AG04450 (cell line): ENCODE results near the gene AEBP2. TPM values are rescaled to one million over a fixed set of nuclear protein-coding genes. Genes with fewer than 3 reads are reported as not detected.
A peak's percentile ranks its signal among the peaks of the same experiment; 100 is the strongest.

ENCODE experiments used
- CTCF ChIA-PET: fragments of 300-600, 350-600 bp; formaldehyde crosslinking; extraction: SDS; loops from one replicate; lab custom pipeline; 2022; ENCODE audit warnings: antibody characterized with exemption, inconsistent platforms; lab: Charles Lee
- POLR2A ChIA-PET: fragments of 350-600 bp; formaldehyde crosslinking; extraction: SDS; loops from one replicate; lab custom pipeline; 2021; ENCODE audit warnings: antibody characterized with exemption, inconsistent platforms; lab: Yijun Ruan, JAX
- DNase-seq: peaks from one replicate; pipeline ENCODE4 v3.0.0-alpha.2; 2011; ENCODE audit warnings: low read depth, low spot score
- H3K27ac ChIP-seq: one replicate; pipeline ENCODE4 v1.5.1; 2012; ENCODE audit warnings: low read depth, low read length, control low read depth
- H3K27me3 ChIP-seq: one replicate; pipeline ENCODE4 v1.6.0; 2012; ENCODE audit warnings: low read length; ENCODE audit not compliant: control insufficient read depth, insufficient read depth
- H3K4me3 ChIP-seq: 2 replicates; pipeline ENCODE4 v1.5.1; 2011; ENCODE audit warnings: mild to moderate bottlenecking, low read depth, low read length, control low read depth
- H3K9me3 ChIP-seq: 2 replicates; pipeline ENCODE4 v1.5.1; 2012; ENCODE audit warnings: low read length; ENCODE audit not compliant: control insufficient read depth, insufficient read depth
- CTCF ChIP-seq: IDR thresholded peaks from 2 replicates; pipeline ENCODE4 v1.5.1; 2011; ENCODE audit warnings: low read depth, low read length, control low read depth, inconsistent platforms
- polyA plus RNA-seq: library from polyadenylated mRNA; depleted of rRNA; stranded (reverse); fragments of >200 nt; gene quantifications from 2 replicates; pipeline ENCODE4 v1.2.3, GENCODE V29; 2011

AEBP2 gene
- polyA plus RNA-seq, 1 experiment: 19.1 TPM

- Histone ChIP-seq H3K9me3 (peaks cover 3% of the 10 kb centered on the region; the same call in 1 of the 2 replicates), H3K27me3 (no peaks in the 10 kb centered on the region), H3K27ac (no peak overlapping the region), H3K4me3 (no peak overlapping the region)
- ChIA-PET CTCF (no interaction called here), POLR2A (no interaction called here)
- TF ChIP-seq CTCF: no peak
- DNase-seq: no peak
Measured at GRCh38 chr12:19437996-19438395, 1.3 kb upstream of the AEBP2 start.

- Histone ChIP-seq H3K27me3 (no peaks in the 10 kb centered on the region), H3K9me3 (peaks cover 3% of the 10 kb centered on the region; the same call in 1 of the 2 replicates), H3K4me3 (peak overlapping the region; percentile 91), H3K27ac (peak overlapping the region; percentile 55)
- no peak for TF ChIP-seq CTCF
- DNase-seq: no peak
- POLR2A ChIA-PET: interaction anchor here (0.6 to 1.3 kb wide), 2 partner anchors 53 kb away, joined by 3 to 6 read pairs; no protein-coding TSS in a partner anchor
- CTCF ChIA-PET: interaction anchor here (0.6 to 0.9 kb wide), 2 partner anchors 67 to 95 kb away, joined by 3 read pairs; no protein-coding TSS in a partner anchor
Measured at GRCh38 chr12:19440019-19440858, 947 bp downstream of the AEBP2 start.

GRCh38 chr12:19440916-19441315 lies 1.6 kb downstream of the AEBP2 start:
- POLR2A ChIA-PET: interaction anchor here (0.6 kb wide), 1 partner anchor 54 kb away, joined by 3 read pairs; no protein-coding TSS in a partner anchor

GRCh38 chr12:19443585-19443984 lies 4.3 kb downstream of the AEBP2 start:
- no peaks in the 10 kb centered on the region for H3K27me3 ChIP-seq
- H3K9me3 ChIP-seq: peaks cover 3% of the 10 kb centered on the region; the same call in 1 of the 2 replicates
- H3K4me3 ChIP-seq: no peak overlapping the region
- ChIA-PET CTCF (no interaction called here), POLR2A (no interaction called here)
- no peak for TF ChIP-seq CTCF
- no peak overlapping the region for H3K27ac ChIP-seq
- no peak for DNase-seq

More at GRCh38 chr12:19440916-19441315, 1.6 kb downstream of the AEBP2 start:
- no peak for TF ChIP-seq CTCF
- CTCF ChIA-PET: interaction anchor here (0.6 kb wide), 1 partner anchor 94 kb away, joined by 3 read pairs; no protein-coding TSS in a partner anchor
- Histone ChIP-seq H3K27ac (no peak overlapping the region), H3K9me3 (peaks cover 3% of the 10 kb centered on the region; the same call in 1 of the 2 replicates), H3K27me3 (no peaks in the 10 kb centered on the region), H3K4me3 (peak overlapping the region; percentile 91)
- no peak for DNase-seq

GRCh38 chr12:19444097-19444496 lies 4.8 kb downstream of the AEBP2 start:
- TF ChIP-seq CTCF: no peak
- Histone ChIP-seq H3K4me3 (no peak overlapping the region; the same call in 1 of the 2 replicates), H3K9me3 (peaks cover 3% of the 10 kb centered on the region; the same call in 1 of the 2 replicates), H3K27ac (no peak overlapping the region), H3K27me3 (no peaks in the 10 kb centered on the region)
- DNase-seq: no peak
- POLR2A ChIA-PET: no interaction called here
- CTCF ChIA-PET: no interaction called here
